Cardiac fibroblast (primary cell): ENCODE results near the gene WDR47.
A peak's percentile ranks its signal among the peaks of the same experiment; 100 is the strongest.

Experiments used
- DNase-seq, 2 donors: peaks; one replicate each; pipeline versions ENCODE4 v3.0.0 to v3.0.0-alpha.2; 2010; ENCODE audit warnings: low read depth in 2 of 2
- H3K4me3 ChIP-seq, 2 donors: replicated peaks in 1 of 2; 1 replicate in 1 of 2; 2 replicates in 1 of 2; pipeline ENCODE4 v1.5.1; 2011; ENCODE audit warnings: low read depth in 2 of 2, low read length in 2 of 2, mild to moderate bottlenecking in 2 of 2, moderate library complexity in 1 of 2
- TF ChIP-seq, protein P1 (sequence below): IDR thresholded peaks from one replicate; pipeline ENCODE4 v1.5.1; 2011; ENCODE audit warnings: low read depth, mild to moderate bottlenecking, low read length, inconsistent platforms

The WDR47 gene

DNA sequence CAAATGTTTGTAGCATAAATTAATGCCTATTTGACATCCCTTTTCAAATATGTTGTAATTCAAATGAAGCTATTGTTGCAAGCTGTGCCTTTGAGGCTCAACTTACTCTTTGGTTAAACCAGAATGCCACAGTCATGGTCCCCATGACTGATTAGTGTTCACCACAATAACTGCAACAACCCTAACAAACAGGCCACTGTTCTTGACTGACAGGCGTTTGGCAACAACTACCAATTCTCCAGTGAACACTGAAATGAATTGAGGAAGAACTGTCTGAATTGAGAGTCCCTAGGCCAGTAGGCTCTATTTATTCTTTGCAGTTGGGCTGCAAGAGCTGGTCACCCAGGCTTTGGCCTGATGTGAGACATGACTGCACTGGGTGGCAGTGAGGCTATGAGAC, 42.0 kb upstream of the WDR47 start:
- DNase-seq: no peak
- no peak overlapping the region for H3K4me3 ChIP-seq
- TF ChIP-seq, protein P1, sequence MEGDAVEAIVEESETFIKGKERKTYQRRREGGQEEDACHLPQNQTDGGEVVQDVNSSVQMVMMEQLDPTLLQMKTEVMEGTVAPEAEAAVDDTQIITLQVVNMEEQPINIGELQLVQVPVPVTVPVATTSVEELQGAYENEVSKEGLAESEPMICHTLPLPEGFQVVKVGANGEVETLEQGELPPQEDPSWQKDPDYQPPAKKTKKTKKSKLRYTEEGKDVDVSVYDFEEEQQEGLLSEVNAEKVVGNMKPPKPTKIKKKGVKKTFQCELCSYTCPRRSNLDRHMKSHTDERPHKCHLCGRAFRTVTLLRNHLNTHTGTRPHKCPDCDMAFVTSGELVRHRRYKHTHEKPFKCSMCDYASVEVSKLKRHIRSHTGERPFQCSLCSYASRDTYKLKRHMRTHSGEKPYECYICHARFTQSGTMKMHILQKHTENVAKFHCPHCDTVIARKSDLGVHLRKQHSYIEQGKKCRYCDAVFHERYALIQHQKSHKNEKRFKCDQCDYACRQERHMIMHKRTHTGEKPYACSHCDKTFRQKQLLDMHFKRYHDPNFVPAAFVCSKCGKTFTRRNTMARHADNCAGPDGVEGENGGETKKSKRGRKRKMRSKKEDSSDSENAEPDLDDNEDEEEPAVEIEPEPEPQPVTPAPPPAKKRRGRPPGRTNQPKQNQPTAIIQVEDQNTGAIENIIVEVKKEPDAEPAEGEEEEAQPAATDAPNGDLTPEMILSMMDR: no peak

DNA sequence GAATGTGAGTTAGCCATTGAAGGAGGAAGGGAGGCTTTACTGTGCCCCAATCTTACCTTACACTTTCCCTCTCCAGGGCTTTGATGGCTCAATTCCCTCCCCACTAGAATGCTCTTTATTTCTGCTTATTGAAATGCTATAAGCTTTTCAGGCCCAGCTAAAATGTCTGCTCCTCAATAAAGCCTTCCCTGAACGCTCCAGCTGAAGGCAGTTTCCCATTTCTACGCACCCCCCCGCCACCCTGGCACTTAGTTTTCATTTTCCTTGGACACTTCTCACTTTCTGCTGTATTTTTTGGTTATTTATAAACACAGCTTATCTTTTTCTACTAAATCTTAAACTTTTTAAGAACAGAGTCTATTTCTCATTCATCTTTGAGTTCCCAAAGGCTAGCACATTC, 41.6 kb upstream of the WDR47 start:
- TF ChIP-seq, protein P1: no peak
- no peak overlapping the region for H3K4me3 ChIP-seq
- no peak for DNase-seq

DNA sequence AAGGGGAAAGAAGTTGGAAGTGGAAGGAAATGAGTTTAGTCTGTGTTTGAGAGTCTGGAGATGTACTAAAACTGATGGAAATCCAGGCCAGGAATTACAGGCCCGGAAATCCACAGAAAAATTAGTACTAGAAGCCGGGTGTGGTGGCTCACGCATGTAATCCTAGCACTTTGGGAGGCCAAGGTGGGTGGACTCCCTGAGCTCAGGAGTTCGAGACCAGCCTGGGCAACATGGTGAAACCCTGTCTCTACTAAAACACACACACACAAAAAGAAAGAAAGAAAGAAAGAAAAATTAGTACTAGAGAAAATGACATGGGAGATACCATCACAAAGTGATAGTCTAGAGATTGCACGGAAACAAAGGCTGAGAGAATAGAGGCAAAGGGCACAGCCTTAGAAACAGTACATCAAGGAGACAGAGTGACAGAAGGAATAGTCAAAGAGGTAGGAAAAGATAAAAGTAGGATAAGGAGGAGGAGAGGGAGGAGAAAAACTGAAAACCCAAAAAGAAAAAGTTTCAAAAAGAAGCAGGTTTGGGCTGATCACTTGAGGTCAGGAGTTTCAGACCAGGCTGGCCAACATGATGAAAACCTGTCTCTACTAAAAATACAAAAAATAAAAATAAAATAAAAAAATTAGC, 38.7 kb upstream of the WDR47 start:
- TF ChIP-seq, protein P1: no peak
- no peak for DNase-seq
- H3K4me3 ChIP-seq: no peak overlapping the region

DNA sequence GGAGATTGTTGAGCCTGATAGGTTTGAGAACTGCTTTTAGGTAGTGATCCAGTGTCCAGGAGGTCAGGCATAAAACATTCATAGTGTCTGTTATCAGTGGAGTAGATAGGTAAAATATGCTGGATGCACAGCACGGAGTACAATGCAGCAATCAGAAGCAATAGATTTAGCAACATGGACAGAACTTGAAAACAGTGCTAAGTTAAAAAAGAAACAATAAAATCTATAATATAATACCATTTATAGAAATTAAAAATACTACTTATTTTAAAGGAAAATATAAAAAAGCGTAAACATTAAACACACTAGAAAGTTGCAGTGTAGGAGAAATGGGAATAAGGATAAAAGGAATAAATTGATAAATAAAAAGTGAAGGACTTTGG, 37.3 kb upstream of the WDR47 start:
- TF ChIP-seq, protein P1: no peak
- no peak overlapping the region for H3K4me3 ChIP-seq
- DNase-seq: no peak

DNA sequence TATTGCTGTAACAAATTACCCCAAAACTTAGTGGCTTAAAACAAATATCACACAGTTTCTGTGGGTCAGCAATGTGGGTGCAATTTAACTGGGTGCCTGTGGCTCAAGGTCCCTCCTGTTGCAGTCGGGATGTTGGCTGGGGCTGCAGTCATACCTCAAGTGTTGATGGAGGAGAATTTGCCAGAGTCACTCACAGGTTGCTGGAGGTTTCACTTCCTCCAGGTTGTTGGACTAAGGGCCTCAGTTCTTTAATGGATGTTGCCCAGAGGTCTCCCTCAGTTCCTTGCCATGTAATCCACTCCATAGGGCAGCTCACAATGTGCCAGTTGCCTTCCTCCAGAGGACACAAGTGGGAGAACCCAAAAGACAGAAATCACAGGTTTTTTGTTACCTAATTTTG, 36.4 kb upstream of the WDR47 start:
- TF ChIP-seq, protein P1: no peak
- no peak overlapping the region for H3K4me3 ChIP-seq
- DNase-seq: no peak

DNA sequence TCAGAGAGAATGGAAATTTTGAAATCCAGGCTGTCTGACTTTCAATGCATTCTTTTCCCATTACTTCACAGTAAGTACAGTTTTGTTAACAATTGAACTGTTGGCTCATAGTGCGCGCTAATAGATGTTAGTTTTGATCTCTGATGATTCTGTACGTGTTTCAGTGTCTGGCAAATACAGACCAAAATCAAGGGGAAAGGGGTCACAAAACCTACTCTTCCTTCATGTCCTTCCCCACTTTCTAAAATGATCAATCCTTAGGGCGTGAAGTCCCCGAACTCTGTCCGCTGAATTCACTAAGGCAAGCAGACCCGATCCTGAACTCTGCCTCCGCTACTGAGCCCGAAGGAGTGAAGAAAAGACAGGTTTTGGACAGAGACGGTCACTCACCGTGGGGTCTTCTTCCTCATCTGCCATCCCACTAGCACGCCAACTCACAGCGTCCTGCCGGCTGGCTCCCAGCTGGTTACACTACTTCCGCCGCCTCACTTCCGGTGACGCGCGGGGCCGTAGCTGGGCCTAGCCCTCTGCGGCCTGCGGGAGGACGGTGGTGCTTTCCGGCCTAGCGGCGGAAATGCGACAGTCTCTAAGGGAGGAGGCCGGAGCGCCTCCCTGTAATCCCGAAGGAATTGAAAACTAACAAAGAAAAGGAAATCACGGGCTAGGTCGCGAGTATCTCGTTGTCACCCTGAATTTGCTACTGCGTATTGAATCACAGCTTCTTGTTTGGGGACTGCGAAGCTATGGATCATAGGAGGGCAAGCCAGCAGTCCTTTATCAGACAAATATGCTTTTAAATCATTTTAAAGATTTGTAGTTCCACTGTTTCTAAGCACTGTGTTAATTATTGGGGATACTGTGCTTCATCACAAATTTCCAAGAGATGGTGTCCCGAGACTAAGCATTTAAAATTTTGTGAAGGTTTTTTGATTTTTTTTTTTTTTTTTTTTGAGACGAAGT, 33.9 kb upstream of the WDR47 start, which contains the start of gene TAF13:
TAF13 (minus strand) TSS at position 473 of the 960 bp plus-strand sequence; CDS start at position 417, 56 bp downstream.
- TF ChIP-seq, protein P1: peak; percentile 3
- peak within 1 kb of the TSS; percentile 75 to 91 for H3K4me3 ChIP-seq
- peak; percentile 97 for DNase-seq
